DND-41 (cell line): Measurements from ENCODE around the gene DDN.

Experiments used
- CTCF ChIP-seq: IDR thresholded peaks from 2 replicates; pipeline ENCODE4 v1.5.1; 2012; ENCODE audit warnings: borderline replicate concordance, low read length, moderate library complexity, mild to moderate bottlenecking; ENCODE audit not compliant: poor library complexity, severe bottlenecking; ENCODE audit errors: extremely low read depth
- EZH2 ChIP-seq: IDR thresholded peaks from 3 replicates; pipeline ENCODE4 v1.6.1; 2012; ENCODE audit warnings: borderline replicate concordance, low read depth, mild to moderate bottlenecking, moderate library complexity, low read length, inconsistent platforms; ENCODE audit not compliant: severe bottlenecking

- TF ChIP-seq CTCF: no peak
- no peak for TF ChIP-seq EZH2
These were observed 38.2 kb upstream of the DDN start for GRCh38 chr12:49037111-49037946.
